ENCODE results near the gene ARRDC2.

ARRDC2 gene

DNA sequence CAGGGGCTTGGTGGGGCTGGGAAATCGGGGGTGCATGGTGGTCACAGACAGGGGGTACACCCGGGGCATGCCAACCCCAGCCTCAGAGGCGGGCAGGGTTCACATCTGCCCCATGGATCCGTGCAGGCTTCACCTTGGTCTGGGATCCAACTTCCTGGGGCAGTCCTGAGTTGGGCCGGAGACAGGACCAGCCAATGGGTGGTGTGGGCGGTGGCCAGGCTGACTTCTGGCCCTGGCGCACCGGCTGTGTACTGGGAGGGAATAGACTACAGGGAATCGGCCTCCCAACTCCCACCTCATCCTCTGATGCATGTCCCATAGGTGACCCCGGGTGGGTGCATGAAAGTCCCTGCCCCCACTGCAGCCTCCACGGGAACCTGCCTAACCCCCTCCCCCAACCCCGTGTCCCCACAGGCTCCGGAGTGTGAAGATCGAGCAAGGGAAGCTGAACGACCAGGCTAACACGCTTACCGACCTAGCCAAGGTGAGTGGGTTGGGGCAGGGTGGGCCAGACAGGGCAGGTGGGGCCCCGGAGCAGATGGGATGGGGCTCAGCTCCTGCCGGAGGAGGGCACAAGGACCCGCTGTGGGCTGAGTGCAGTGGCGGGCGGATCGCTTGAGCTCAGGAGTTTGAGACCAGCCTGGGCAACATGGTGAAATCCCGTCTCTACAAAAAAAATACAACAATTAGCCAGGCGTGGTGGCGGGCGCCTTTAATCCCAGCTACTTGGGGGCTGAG, 14.7 kb upstream of the ARRDC2 start:
- H3K79me2 ChIP-seq (ENCODE audit: insufficient read depth, low read depth), result no peaks in the 10 kb centered on the region
- H3K4me1 ChIP-seq (ENCODE audit: low read depth, poor library complexity, severe bottlenecking), result peaks cover 9% of the 10 kb centered on the region
- TF ChIP-seq CTCF (conservative IDR thresholded peaks at IDR 0.05; ENCODE audit: low read depth, low read length), result no peak
- peaks cover 59% of the 10 kb centered on the region; the same call in 1 of the 2 replicates for H3K27me3 ChIP-seq (ENCODE audit: insufficient read depth, low read depth)
- no peaks in the 10 kb centered on the region for H4K20me1 ChIP-seq (ENCODE audit: insufficient read depth)
- no peak overlapping the region for H3K4me2 ChIP-seq
- no peak overlapping the region for H3K9ac ChIP-seq
- H3K4me3 ChIP-seq (IDR thresholded peaks at IDR 0.05; ENCODE audit: insufficient read depth, low read depth, low read length), result no peak overlapping the region
- H3K27ac ChIP-seq, result no peak overlapping the region
- H3K36me3 ChIP-seq (ENCODE audit: insufficient read depth), result no peaks in the 10 kb centered on the region
- no peak overlapping the region for H2AFZ ChIP-seq (ENCODE audit: low read depth)

DNA sequence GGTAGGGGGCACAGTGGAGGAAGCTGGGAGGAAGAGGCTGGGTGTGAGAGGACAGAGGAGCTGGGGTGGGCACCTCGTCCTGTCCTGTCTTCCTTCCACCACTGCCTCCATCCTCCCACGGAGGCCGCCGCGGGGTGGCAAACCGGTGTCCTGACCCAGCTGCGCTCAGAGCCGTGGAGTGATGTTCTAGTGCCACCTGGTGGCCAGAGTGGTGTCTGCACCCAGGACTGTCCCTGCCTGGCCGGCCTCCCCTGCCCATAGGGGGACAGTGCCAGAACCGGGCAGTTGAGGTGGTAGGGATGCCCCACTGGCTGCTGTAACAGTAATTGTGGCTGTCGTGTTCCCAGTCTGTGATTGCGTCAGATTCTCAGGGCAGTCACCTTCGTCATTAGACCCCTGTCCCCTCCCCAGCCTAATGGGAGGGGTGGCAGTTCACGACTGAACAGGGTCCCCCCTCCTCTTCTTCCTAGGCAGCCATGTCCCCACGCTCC, 11.1 kb upstream of the ARRDC2 start:
- H3K4me2 ChIP-seq, result peak overlapping the region; percentile 42; the same call in 1 of the 2 replicates
- no peak overlapping the region for H3K27ac ChIP-seq
- H3K27me3 ChIP-seq (ENCODE audit: insufficient read depth, low read depth), result peaks cover 46% of the 10 kb centered on the region; the same call in 1 of the 2 replicates
- no peaks in the 10 kb centered on the region for H4K20me1 ChIP-seq (ENCODE audit: insufficient read depth)
- no peak overlapping the region for H3K9ac ChIP-seq
- peaks cover 4% of the 10 kb centered on the region for H3K79me2 ChIP-seq (ENCODE audit: insufficient read depth, low read depth)
- H2AFZ ChIP-seq (ENCODE audit: low read depth), result peak overlapping the region; percentile 38; the same call in 1 of the 2 replicates
- peak; percentile 89 for TF ChIP-seq CTCF (conservative IDR thresholded peaks at IDR 0.05; ENCODE audit: low read depth, low read length)
- no peak overlapping the region for H3K4me3 ChIP-seq (IDR thresholded peaks at IDR 0.05; ENCODE audit: insufficient read depth, low read depth, low read length)
- H3K36me3 ChIP-seq (ENCODE audit: insufficient read depth), result no peaks in the 10 kb centered on the region
- H3K4me1 ChIP-seq (ENCODE audit: low read depth, poor library complexity, severe bottlenecking), result peaks cover 9% of the 10 kb centered on the region

DNA sequence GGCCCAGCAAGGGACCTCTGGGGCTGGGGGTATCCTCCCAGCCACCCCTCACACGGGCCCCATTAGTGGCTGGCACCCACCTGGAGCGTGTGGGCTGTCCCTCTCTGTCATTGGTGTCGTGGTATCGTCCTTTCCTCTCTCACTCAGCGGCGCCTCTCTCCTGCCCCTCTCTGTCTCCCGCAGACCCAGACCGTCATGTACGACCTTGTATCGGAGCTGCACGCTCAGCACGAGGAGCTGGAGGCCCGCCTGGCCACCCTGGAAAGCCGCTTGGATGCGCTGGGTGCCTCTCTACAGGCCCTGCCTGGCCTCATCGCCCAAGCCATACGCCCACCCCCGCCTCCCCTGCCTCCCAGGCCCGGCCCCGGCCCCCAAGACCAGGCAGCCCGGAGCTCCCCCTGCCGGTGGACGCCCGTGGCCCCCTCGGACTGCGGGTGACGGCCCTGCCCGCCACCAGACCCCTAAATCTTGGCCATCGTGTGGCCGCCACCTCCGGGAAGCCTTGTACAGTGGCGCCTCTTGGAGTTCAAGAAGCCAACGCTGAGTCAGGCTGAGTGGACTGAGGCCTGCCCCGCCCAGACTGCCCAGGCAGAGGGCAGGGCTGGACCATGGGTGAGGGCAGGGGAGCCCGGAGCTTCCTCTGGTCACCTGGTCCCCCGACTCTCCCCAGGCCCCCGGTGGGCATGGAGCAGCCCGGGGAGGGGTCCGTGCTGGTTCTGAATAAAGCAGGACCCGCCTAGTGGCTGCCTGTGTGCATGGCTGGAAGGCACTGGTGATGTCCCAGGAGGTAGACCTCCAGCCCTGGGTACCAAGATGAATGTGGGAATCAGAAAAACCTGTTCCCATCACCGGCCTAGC, 9.8 kb upstream of the ARRDC2 start:
- Histone ChIP-seq H3K79me2 (ENCODE audit: insufficient read depth, low read depth) (peaks cover 10% of the 10 kb centered on the region), H3K4me3 (IDR thresholded peaks at IDR 0.05; ENCODE audit: insufficient read depth, low read depth, low read length) (no peak overlapping the region), H3K9ac (no peak overlapping the region), H3K36me3 (ENCODE audit: insufficient read depth) (no peaks in the 10 kb centered on the region), H3K4me2 (no peak overlapping the region), H4K20me1 (ENCODE audit: insufficient read depth) (no peaks in the 10 kb centered on the region), H2AFZ (ENCODE audit: low read depth) (no peak overlapping the region), H3K4me1 (ENCODE audit: low read depth, poor library complexity, severe bottlenecking) (peaks cover 9% of the 10 kb centered on the region), H3K27me3 (ENCODE audit: insufficient read depth, low read depth) (peaks cover 33% of the 10 kb centered on the region; the same call in 1 of the 2 replicates), H3K27ac (no peak overlapping the region)
- no peak; the same call in 1 of the 2 replicates for TF ChIP-seq CTCF (conservative IDR thresholded peaks at IDR 0.05; ENCODE audit: low read depth, low read length)

DNA sequence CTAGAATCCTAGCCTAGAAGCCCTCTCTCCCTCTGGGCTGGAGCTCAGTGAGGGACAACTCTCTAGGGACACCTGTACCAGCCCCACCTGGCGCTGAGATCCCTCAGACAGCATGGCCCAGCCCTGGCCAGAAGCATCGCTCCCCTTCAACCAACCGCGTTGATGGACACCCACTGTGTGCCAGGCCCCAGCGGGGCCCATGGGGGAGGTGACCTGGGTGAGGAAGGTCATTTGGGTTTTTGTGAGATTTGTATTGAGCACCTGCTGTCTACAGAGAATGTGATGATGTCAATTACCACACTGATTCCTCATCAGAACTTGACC, 9.2 kb upstream of the ARRDC2 start:
- Histone ChIP-seq H2AFZ (ENCODE audit: low read depth) (no peak overlapping the region), H3K27ac (no peak overlapping the region), H3K79me2 (ENCODE audit: insufficient read depth, low read depth) (peaks cover 10% of the 10 kb centered on the region), H3K27me3 (ENCODE audit: insufficient read depth, low read depth) (peaks cover 28% of the 10 kb centered on the region; the same call in 1 of the 2 replicates), H4K20me1 (ENCODE audit: insufficient read depth) (no peaks in the 10 kb centered on the region), H3K36me3 (ENCODE audit: insufficient read depth) (no peaks in the 10 kb centered on the region), H3K9ac (no peak overlapping the region), H3K4me1 (ENCODE audit: low read depth, poor library complexity, severe bottlenecking) (peaks cover 9% of the 10 kb centered on the region), H3K4me3 (IDR thresholded peaks at IDR 0.05; ENCODE audit: insufficient read depth, low read depth, low read length) (no peak overlapping the region), H3K4me2 (no peak overlapping the region)
- no peak; the same call in 1 of the 2 replicates for TF ChIP-seq CTCF (conservative IDR thresholded peaks at IDR 0.05; ENCODE audit: low read depth, low read length)

Data from KMS-11 (cell line).